Central memory CD8-positive, alpha-beta T cell (primary cell): ENCODE data around the gene MMD2.

ENCODE experiments used
- ATAC-seq: fragments of 150-1000 bp; cut with Tn5 transposase; replicated peaks from 2 replicates; pipeline ENCODE4 v1.10.0; 2022; ENCODE audit warnings: mild to moderate bottlenecking, moderate FRiP score, moderate number of reproducible peaks; ENCODE audit not compliant: poor library complexity, severe bottlenecking; ENCODE audit errors: extremely low read depth
- DNase-seq, 2 donors: peaks; one replicate each; pipeline ENCODE4 v3.0.0; 2021; ENCODE audit warnings: low spot score in 2 of 2
- H3K27ac Mint-ChIP-seq: one replicate; pipeline ENCODE4 v1.8.0; 2022; ENCODE audit warnings: low read depth, mild to moderate bottlenecking, moderate library complexity, mixed read lengths
- H3K27me3 Mint-ChIP-seq: one replicate; pipeline ENCODE4 v1.8.0; 2022; ENCODE audit warnings: mixed read lengths
- H3K36me3 Mint-ChIP-seq: one replicate; pipeline ENCODE4 v1.8.0; 2022; ENCODE audit warnings: mild to moderate bottlenecking, moderate library complexity, mixed read lengths; ENCODE audit not compliant: insufficient read depth
- H3K4me1 Mint-ChIP-seq: one replicate; pipeline ENCODE4 v1.8.0; 2022; ENCODE audit warnings: mixed read lengths
- H3K4me3 Mint-ChIP-seq: one replicate; pipeline ENCODE4 v1.8.0; 2022; ENCODE audit warnings: mild to moderate bottlenecking, moderate library complexity, mixed read lengths
- H3K9me3 Mint-ChIP-seq: one replicate; pipeline ENCODE4 v1.8.0; 2022; ENCODE audit warnings: mixed read lengths

The MMD2 gene

GRCh38 chr7:4871930-4872675 is 86.9 kb downstream of the MMD2 start:
- peak overlapping the region; percentile 29 for H3K4me3 Mint-ChIP-seq
- peaks cover 45% of the 10 kb centered on the region for H3K27me3 Mint-ChIP-seq
- H3K36me3 Mint-ChIP-seq = no peaks in the 10 kb centered on the region

GRCh38 chr7:4871056-4871680 is 87.8 kb downstream of the MMD2 start:
- Mint-ChIP-seq H3K4me3 (no peak overlapping the region), H3K4me1 (peaks cover 5% of the 10 kb centered on the region), H3K36me3 (no peaks in the 10 kb centered on the region), H3K9me3 (no peaks in the 10 kb centered on the region), H3K27ac (no peak overlapping the region), H3K27me3 (peaks cover 45% of the 10 kb centered on the region)
- ATAC-seq (no peak), DNase-seq (no peak)

More at GRCh38 chr7:4871930-4872675, 86.9 kb downstream of the MMD2 start:
- DNase-seq (no peak), ATAC-seq (no peak)
- Mint-ChIP-seq H3K4me1 (peaks cover 5% of the 10 kb centered on the region), H3K27ac (peak overlapping the region; percentile 22), H3K9me3 (no peaks in the 10 kb centered on the region)

DNA sequence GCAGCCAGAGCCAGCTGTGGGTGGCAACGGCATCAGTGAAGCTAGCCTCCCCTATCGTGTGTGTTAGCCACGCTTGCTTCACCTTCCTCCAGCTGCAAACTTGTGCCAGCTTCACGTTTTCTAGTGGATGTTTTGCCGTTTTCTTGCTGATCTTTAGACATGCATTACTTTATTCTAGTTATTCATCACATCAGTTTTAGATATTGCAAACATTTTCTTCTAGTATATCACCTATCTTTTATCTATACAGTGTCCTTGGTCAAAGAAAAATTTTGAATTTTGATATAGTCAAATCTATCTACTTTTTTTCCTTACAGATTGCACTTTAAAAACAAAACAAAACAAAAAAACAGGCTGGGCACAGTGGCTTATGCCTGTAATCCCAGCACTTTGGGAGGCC is 90.5 kb downstream of the MMD2 start:
- H3K27me3 Mint-ChIP-seq = peaks cover 68% of the 10 kb centered on the region
- no peak overlapping the region for H3K4me3 Mint-ChIP-seq
- H3K36me3 Mint-ChIP-seq = peaks cover 2% of the 10 kb centered on the region
- DNase-seq = no peak
- H3K4me1 Mint-ChIP-seq = peaks cover 5% of the 10 kb centered on the region
- no peaks in the 10 kb centered on the region for H3K9me3 Mint-ChIP-seq
- ATAC-seq = no peak
- no peak overlapping the region for H3K27ac Mint-ChIP-seq

- H3K27ac Mint-ChIP-seq = no peak overlapping the region
- DNase-seq (no peak), ATAC-seq (no peak)
- peaks cover 4% of the 10 kb centered on the region for H3K36me3 Mint-ChIP-seq
- peaks cover 68% of the 10 kb centered on the region for H3K27me3 Mint-ChIP-seq
- no peak overlapping the region for H3K4me3 Mint-ChIP-seq
- peaks cover 5% of the 10 kb centered on the region for H3K4me1 Mint-ChIP-seq
- no peaks in the 10 kb centered on the region for H3K9me3 Mint-ChIP-seq
Measured at GRCh38 chr7:4866528-4867496, 92.2 kb downstream of the MMD2 start.

DNA sequence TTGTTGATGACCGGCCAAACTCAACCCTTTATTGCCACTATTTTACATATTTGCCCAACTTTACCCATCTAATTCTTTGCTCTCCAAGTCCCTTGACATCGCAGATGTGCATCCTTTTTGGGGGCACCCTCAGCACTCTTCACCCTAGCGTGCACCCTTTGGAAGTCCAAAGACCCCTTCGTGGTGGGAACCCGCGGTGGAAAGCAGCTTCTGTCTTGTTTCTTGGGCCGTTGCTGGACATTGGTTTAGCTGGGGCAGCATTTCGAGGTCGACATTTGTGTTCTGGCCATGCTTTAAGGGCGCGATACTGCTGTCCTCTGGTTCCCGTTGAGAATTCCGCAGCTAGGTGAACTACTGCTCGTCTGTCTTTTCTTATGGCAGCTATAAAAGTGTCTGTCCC is 96.8 kb downstream of the MMD2 start:
- no peaks in the 10 kb centered on the region for H3K9me3 Mint-ChIP-seq
- H3K4me3 Mint-ChIP-seq = peak overlapping the region; percentile 59
- H3K27me3 Mint-ChIP-seq = peaks cover 58% of the 10 kb centered on the region
- DNase-seq (no peak), ATAC-seq (no peak)
- H3K4me1 Mint-ChIP-seq = no peaks in the 10 kb centered on the region
- H3K36me3 Mint-ChIP-seq = peaks cover 4% of the 10 kb centered on the region
- peak overlapping the region; percentile 42 for H3K27ac Mint-ChIP-seq

- ATAC-seq (peak; percentile 65), DNase-seq (peak in 1 of 2 donors; percentile 23)
- no peaks in the 10 kb centered on the region for H3K4me1 Mint-ChIP-seq
Measured at GRCh38 chr7:4861673-4862072, 97.3 kb downstream of the MMD2 start, which contains the start of gene PAPOLB. Gene PAPOLB, minus strand, starts transcription at chr7:4862030. Its CDS starts 220 bp downstream, at chr7:4861810.

DNA sequence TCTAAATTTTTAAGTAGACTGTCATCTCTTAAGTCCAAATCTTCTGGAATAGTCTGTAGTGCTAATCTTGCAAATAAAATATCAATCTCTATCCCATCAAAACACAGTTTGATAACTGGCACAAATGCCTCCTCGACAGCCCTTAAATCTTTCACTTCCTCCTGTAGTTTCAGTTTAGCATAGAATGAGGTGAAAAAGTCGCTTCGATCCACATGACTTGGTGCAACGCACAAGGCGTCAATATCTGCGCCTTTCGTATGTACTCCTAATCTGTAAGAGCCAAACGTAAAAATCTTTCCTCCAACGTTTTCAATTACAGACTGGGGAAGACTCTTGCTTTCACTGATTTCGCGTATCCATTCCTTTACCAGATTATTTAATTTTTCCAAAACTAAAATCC is 97.8 kb downstream of the MMD2 start:
- H3K27me3 Mint-ChIP-seq = peaks cover 60% of the 10 kb centered on the region
- H3K4me3 Mint-ChIP-seq = peak overlapping the region; percentile 59
- peak overlapping the region; percentile 42 for H3K27ac Mint-ChIP-seq
- peaks cover 4% of the 10 kb centered on the region for H3K36me3 Mint-ChIP-seq
- H3K9me3 Mint-ChIP-seq = no peaks in the 10 kb centered on the region
- H3K4me1 Mint-ChIP-seq = no peaks in the 10 kb centered on the region
- no peak for DNase-seq
- no peak for ATAC-seq

More at GRCh38 chr7:4861673-4862072, 97.3 kb downstream of the MMD2 start, which contains the start of gene PAPOLB:
- Mint-ChIP-seq H3K4me3 (peak within 1 kb of the TSS; percentile 59), H3K27ac (peak within 1 kb of the TSS; percentile 42), H3K36me3 (peaks cover 4% of the 10 kb centered on the region), H3K9me3 (no peaks in the 10 kb centered on the region), H3K27me3 (peaks cover 60% of the 10 kb centered on the region)

- Mint-ChIP-seq H3K4me3 (no peak overlapping the region), H3K27ac (no peak overlapping the region), H3K27me3 (peaks cover 22% of the 10 kb centered on the region), H3K9me3 (no peaks in the 10 kb centered on the region), H3K4me1 (no peaks in the 10 kb centered on the region), H3K36me3 (peaks cover 1% of the 10 kb centered on the region)
- ATAC-seq (no peak), DNase-seq (no peak)
Measured at GRCh38 chr7:4857189-4857588, 101.8 kb downstream of the MMD2 start.

DNA sequence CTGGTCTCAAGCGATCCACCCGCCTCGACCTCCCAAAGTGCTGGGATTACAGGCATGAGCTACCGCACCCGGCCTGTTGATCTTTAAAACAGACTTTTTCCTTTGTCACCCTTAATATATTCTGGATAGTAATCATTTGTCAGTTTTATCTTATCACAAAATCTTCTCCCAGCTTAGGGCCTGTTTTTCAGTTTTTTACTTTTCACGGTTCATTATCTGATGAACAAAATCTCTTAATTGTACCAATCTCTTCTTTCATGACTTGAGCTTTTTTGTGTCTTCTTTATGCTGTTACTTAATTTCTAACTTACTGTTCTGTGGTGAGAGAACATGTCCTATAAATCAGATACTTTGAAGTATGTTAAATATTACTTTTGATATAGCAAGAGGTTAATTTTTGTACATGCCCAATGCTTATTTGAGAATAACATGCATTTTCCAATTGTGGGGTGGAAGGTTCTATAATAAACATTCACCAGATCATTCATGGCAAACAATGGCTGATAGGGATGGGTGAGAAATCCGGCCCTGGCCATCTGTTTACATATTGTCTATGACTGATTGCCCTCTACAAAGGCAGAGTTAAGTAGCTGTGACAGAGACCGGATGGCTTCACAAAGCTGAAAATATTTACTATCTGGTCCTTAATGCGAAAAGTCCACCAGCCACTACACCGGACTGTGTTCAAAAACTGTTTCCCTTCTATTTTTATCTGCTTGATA is 102.5 kb downstream of the MMD2 start:
- Mint-ChIP-seq H3K9me3 (no peaks in the 10 kb centered on the region), H3K27me3 (peaks cover 15% of the 10 kb centered on the region), H3K27ac (no peak overlapping the region), H3K36me3 (no peaks in the 10 kb centered on the region), H3K4me1 (no peaks in the 10 kb centered on the region), H3K4me3 (no peak overlapping the region)
- ATAC-seq (no peak), DNase-seq (no peak)
